Mucosa of stomach (tissue), 1 donor: ENCODE data around the gene PAX8.

Experiments used
- H3K27me3 ChIP-seq: one replicate; pipeline ENCODE4 v1.7.0; 2013; ENCODE audit warnings: mild to moderate bottlenecking, low read length; ENCODE audit not compliant: control insufficient read depth, insufficient read depth
- H3K36me3 ChIP-seq: one replicate; pipeline ENCODE4 v1.7.0; 2013; ENCODE audit warnings: low read length; ENCODE audit not compliant: control insufficient read depth, insufficient read depth
- H3K4me1 ChIP-seq: one replicate; pipeline ENCODE4 v1.7.0; 2013; ENCODE audit warnings: mild to moderate bottlenecking, low read length; ENCODE audit not compliant: control insufficient read depth, insufficient read depth
- H3K4me3 ChIP-seq: one replicate; pipeline ENCODE4 v1.7.0; 2013; ENCODE audit warnings: low read length
- H3K9ac ChIP-seq: one replicate; pipeline ENCODE4 v1.7.0; 2013; ENCODE audit warnings: mild to moderate bottlenecking, low read length, moderate library complexity
- H3K9me3 ChIP-seq: one replicate; pipeline ENCODE4 v1.7.0; 2013; ENCODE audit warnings: mild to moderate bottlenecking, low read length, moderate library complexity; ENCODE audit not compliant: control insufficient read depth
- donor health status: Pancreatic carcinoma.

PAX8 gene

DNA sequence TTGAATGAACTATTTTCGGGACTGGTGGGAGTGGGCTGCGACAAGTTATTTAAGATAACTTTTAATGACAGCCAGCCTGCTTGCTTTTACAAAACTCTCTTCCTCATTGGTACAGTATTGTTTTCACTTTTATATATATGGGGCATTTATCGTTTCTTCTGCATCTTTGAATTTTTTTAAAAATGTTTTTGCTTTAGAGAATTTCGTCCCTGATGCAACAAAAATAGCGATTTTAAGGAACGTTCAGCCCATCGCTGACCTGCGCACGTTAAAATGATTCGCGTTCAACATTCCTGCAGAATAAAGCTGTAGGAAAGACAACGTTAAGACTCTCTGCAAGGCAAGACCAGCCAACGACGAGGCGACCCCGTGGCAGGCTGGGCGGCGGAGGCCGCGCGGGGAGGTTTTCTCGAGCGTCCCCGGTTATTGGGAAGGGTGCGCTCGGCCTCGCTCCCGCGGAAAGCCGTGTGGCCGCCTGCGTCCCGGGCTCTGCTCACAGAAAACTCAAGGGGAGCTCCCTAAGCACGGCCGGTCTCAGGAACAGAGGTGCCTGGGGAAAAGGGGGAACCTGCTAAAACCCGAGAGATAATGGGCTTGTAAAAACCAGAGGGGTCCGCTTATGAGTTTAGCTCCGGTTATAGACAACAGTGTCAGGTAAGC, 3.0 kb downstream of the PAX8 start:
- Histone ChIP-seq H3K36me3 (no peaks in the 10 kb centered on the region), H3K9me3 (no peaks in the 10 kb centered on the region)

DNA sequence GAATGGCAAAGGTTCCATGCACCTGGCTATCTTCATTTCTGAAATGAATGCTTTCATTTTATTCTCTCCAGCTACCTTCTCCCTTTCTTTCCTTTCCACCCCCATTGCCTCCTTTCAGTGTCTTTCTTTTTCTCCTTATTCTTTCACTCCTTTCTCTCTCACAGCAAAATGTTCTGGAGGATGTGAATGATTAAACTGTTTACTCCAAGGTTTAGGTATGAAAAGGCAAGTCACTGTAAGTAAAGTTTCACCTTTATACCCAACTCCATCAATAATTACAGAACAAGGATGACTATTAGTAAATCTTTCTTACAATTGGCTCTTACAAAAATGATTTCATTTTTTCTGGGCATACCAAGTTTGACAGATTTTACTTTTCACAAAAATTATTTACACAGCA, 4.3 kb downstream of the PAX8 start:
- Histone ChIP-seq H3K4me3 (no peak overlapping the region), H3K9ac (no peak overlapping the region), H3K36me3 (no peaks in the 10 kb centered on the region), H3K27me3 (peaks cover 78% of the 10 kb centered on the region), H3K9me3 (no peaks in the 10 kb centered on the region), H3K4me1 (peaks cover 5% of the 10 kb centered on the region)

More for the DNA sequence above, 3.0 kb downstream of the PAX8 start:
- Histone ChIP-seq H3K27me3 (peaks cover 77% of the 10 kb centered on the region), H3K4me1 (peaks cover 5% of the 10 kb centered on the region), H3K9ac (no peak overlapping the region), H3K4me3 (no peak overlapping the region)

DNA sequence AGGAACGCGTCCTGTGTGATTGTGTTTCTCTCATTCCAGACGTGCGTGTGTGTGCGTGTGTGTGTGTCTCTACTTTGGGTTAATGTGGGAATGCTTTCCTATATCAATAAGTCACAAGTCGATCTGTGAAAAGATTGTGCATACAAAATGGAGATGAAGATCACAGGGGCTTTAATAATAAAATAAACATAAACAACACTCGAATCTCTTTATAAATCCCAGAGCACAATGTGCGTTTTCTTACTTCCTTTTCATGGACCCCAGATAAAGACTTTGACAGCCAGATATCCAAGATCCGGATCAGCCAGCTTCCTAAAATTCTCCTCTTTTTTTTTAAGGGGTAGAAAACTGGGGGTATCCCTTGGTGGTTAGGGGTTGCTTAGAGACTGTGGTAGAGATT, 4.7 kb downstream of the PAX8 start:
- Histone ChIP-seq H3K9me3 (no peaks in the 10 kb centered on the region), H3K9ac (no peak overlapping the region), H3K27me3 (peaks cover 78% of the 10 kb centered on the region), H3K4me3 (no peak overlapping the region), H3K36me3 (no peaks in the 10 kb centered on the region), H3K4me1 (peaks cover 5% of the 10 kb centered on the region)

DNA sequence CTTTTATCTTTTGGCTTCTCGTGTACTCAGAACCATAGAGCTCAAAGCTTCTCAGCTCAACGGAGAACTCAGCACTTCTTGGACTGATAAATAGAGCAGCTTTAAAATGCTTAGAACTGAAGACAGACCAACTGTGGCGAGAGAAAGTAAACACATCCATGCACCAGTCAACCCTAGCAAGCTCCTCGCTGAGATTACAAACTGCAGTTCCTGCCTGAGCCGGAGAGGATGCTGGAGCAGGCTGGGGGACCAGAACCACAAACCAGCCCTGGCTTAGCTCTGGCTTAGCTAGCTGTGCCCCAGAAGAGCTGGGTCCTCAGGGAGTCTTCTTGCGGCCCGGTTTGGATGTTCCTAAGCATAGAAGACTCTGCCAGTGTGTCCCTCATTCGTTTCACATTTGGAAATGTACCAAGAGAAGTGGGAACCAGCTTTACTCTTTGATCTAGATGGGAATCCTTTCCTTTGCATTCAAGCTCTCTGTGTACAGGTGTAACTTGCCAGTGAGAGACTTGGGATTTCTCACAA, 5.6 kb downstream of the PAX8 start:
- Histone ChIP-seq H3K9me3 (no peaks in the 10 kb centered on the region), H3K4me1 (peaks cover 5% of the 10 kb centered on the region), H3K27me3 (peaks cover 71% of the 10 kb centered on the region), H3K36me3 (no peaks in the 10 kb centered on the region), H3K4me3 (no peak overlapping the region), H3K9ac (no peak overlapping the region)

DNA sequence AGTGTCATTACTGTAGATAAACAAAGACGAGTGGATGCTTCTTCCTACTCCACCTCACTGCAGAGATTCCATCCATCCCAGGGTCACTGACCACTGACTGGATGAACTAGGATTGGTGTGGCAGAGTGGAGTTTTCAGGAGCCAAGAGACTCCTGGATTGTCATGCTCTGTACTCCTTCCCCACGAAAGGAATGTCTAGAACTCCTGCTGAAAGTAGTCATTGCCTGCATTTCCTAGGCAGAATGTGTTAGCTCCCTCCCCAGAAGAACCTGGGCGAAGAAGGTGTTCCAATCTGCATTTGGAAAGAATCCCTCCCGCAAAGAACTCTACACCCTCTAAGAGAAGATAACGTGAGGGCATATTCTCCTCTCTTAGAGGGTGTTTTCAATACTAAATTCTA, 6.2 kb downstream of the PAX8 start:
- Histone ChIP-seq H3K27me3 (peaks cover 64% of the 10 kb centered on the region), H3K4me1 (peaks cover 4% of the 10 kb centered on the region)

DNA sequence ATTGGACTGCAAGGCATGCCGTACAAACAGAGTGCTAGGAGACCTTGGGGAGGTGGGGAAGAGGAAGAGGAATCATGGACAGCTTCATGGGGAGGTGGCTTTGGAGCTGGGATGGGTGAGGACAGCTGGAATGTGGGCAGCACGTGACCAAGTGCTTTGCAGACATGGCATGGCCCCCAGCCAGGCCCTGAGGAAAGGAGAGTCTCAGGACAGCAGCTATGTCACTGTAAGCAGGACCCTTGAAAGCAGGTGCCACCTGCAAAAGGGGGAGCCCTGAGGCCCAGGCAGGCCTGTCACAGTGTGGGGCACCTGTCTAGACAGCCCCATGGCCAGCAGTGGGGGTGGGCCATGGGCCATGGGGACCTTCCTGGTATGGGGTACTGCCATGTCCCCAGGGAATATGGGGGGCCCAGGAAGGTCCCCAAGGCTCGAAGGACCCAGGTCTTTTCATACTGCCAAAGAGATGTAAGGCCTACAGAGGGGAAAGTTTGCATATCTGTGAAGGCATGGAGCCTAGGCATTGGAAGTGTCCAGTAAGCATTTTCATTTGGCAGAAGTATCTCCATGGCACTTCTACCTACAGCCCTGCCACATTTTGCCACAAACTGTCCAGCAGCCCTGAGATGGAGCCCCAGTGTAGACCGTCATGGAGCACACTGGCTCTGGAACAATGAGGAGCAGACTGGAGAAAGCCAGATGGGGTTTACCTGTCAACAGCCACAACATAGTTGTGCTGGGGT, 9.9 kb downstream of the PAX8 start:
- H3K36me3 ChIP-seq: no peaks in the 10 kb centered on the region
- H3K4me3 ChIP-seq: no peak overlapping the region
- H3K4me1 ChIP-seq: no peaks in the 10 kb centered on the region
- peaks cover 28% of the 10 kb centered on the region for H3K27me3 ChIP-seq
- no peak overlapping the region for H3K9ac ChIP-seq
- no peaks in the 10 kb centered on the region for H3K9me3 ChIP-seq

More for the DNA sequence above, 6.2 kb downstream of the PAX8 start:
- Histone ChIP-seq H3K9ac (no peak overlapping the region), H3K9me3 (no peaks in the 10 kb centered on the region), H3K36me3 (no peaks in the 10 kb centered on the region), H3K4me3 (no peak overlapping the region)

DNA sequence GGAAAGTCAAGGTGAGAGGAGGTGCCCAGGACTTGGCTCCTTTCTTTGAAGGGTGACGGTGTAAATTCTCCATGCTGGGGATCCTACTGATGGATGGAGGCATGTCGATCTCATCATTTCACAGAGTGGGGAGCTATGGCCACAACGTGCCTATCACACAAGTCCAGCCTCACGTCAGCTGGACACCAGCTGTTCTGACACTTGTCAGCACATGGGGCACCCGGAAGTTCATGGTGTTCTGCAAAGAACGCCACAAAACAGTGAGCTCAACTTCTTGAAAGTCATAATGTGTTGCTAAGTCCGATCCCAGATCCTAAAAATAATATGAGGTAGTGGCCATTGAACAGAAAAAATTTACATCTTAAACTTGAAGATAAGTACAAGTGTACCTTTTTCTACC, 12.3 kb downstream of the PAX8 start:
- Histone ChIP-seq H3K9ac (no peak overlapping the region), H3K27me3 (peaks cover 7% of the 10 kb centered on the region), H3K36me3 (no peaks in the 10 kb centered on the region), H3K4me3 (no peak overlapping the region), H3K4me1 (no peaks in the 10 kb centered on the region), H3K9me3 (no peaks in the 10 kb centered on the region)

DNA sequence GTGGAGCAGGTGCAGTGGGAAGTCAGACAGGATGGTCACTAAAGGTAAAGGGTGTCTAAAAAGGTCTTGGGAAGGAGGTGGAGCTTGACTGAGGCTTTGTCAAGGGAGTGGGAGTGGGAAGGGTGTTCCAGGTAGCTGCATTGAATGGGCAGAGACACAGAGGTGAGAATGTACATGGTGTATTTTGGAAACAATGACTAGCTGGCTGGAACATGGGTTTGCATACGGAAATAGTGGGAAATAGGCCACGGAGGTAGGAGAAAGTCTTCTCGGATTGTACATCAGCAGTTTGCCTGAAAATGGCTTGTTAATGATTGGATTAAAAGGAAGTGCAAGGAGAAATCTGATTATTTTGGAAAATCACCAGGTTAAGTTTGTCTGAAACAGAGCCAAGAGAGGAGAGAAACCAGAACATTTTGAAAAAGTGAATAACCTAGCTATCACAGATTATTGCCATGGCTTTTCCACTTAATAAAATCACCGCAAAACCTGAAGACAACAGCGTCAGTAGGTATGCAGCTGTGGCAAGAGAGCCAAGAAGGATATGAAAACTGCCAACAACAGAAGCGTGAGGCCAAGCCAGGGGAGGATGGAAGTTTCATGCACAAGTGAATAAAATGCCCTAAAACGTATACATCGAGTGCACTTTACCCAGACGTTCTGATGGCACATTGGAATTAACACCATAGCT, 13.9 kb downstream of the PAX8 start:
- H3K27me3 ChIP-seq: no peaks in the 10 kb centered on the region
- H3K9me3 ChIP-seq: no peaks in the 10 kb centered on the region
- no peak overlapping the region for H3K4me3 ChIP-seq
- H3K9ac ChIP-seq: no peak overlapping the region
- H3K4me1 ChIP-seq: no peaks in the 10 kb centered on the region
- no peaks in the 10 kb centered on the region for H3K36me3 ChIP-seq

DNA sequence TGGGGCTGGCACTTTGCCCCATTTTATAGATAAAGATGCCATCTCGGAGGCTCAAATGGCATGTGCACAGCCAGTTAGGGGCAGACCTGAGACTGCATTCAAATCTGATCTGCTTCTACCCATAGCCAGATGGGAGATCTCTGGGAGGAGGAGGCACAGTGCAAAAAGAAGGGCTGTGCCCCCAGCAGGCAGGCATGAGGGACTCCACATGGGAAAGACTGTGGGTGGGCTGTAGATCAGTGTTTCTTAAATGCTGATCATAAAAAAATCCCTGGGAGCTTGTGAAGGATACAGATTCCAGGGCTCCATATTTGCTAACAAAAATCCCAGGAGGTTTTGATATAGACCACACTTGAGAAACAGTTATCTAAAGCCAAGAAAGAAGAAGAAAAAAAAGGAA, 15.2 kb downstream of the PAX8 start:
- no peaks in the 10 kb centered on the region for H3K27me3 ChIP-seq
- H3K9ac ChIP-seq: no peak overlapping the region
- H3K36me3 ChIP-seq: no peaks in the 10 kb centered on the region
- H3K4me3 ChIP-seq: no peak overlapping the region
- H3K4me1 ChIP-seq: no peaks in the 10 kb centered on the region
- no peaks in the 10 kb centered on the region for H3K9me3 ChIP-seq

DNA sequence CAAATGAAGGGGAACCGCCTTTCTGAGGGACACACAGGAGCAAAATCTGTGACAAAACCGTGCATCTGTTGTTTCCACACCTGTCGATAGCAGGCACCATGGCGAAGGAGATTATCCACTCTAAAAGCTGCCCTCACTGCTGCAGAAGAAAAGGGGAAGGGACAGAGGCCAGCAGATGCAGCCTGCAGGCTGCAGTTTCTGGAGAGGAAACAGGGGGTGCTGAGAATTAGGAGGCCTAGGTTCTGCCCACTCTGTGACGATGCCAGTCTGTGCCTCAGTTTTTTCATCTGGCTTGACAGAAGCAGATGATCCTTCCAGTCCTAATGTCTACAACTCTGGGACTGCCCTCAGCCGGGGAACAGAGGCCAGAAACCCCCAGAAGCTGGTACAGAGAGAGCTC, 17.7 kb downstream of the PAX8 start:
- no peaks in the 10 kb centered on the region for H3K9me3 ChIP-seq
- H3K4me3 ChIP-seq: no peak overlapping the region
- peaks cover 6% of the 10 kb centered on the region for H3K4me1 ChIP-seq
- no peak overlapping the region for H3K9ac ChIP-seq
- no peaks in the 10 kb centered on the region for H3K36me3 ChIP-seq
- H3K27me3 ChIP-seq: no peaks in the 10 kb centered on the region

DNA sequence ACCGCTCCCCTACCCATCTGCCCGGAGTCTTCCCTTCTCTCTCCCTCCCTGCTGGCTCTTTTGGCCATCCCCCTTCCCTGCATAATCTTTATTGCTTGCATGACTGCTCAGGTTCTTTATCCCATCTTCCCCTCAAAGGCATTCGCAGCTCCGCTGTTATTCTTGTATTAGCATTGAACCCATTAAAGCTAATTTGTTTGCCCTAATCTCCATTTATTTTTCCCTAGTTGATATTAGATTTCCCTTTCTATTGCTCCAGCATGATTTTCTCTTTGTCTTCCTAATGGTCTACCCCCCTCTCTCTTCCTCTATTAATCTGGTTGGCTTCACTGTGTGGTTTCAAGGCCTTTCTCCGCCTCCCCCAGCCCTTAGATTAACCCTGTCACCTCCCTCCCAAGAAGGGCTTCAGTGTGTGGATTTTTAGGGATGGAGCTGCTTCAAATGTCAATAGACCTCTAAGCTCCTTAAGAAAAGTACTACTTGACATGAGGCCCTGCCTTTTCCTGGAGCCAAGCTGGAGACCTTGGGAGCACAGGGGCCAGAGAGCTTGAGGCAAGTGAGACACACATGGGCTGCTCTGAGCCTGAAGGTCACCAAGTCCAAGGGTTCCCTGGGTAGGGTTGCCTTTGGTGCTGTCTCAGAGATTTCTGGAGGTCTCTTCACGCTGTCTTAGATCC, 20.1 kb downstream of the PAX8 start:
- no peak overlapping the region for H3K4me3 ChIP-seq
- H3K27me3 ChIP-seq: no peaks in the 10 kb centered on the region
- no peak overlapping the region for H3K9ac ChIP-seq
- no peaks in the 10 kb centered on the region for H3K9me3 ChIP-seq
- peaks cover 6% of the 10 kb centered on the region for H3K4me1 ChIP-seq
- no peaks in the 10 kb centered on the region for H3K36me3 ChIP-seq
